Measurements from ENCODE around the gene GZMM. TPM values are rescaled to one million over a fixed set of nuclear protein-coding genes. Genes with fewer than 3 reads are reported as not detected.

Gene GZMM
- total RNA-seq, 1 experiment from 2014 or later, result not detected

- no peaks in the 10 kb centered on the region for H3K79me2 ChIP-seq (ENCODE audit: low read length)
- BruUV-seq (replicated peaks), result no TSS peak
- no peaks in the 10 kb centered on the region for H3F3A ChIP-seq (ENCODE audit: low read length, unreplicated experiment)
- no peak overlapping the region for H3K4me2 ChIP-seq (ENCODE audit: low read length)
- H2AFZ ChIP-seq (ENCODE audit: low read length), result no peak overlapping the region
- H3K9me2 ChIP-seq (replicated peaks; ENCODE audit: low read length), result no peaks in the 10 kb centered on the region
- POLR2A ChIA-PET (ENCODE audit: unreplicated experiment), result no interaction called here
- no peaks in the 10 kb centered on the region for H4K20me1 ChIP-seq (ENCODE audit: low read length)
- no peaks in the 10 kb centered on the region for H3K36me3 ChIP-seq (ENCODE audit: low read depth, low read length)
- no peaks in the 10 kb centered on the region for H3K27me3 ChIP-seq (ENCODE audit: low read length)
- CTCF ChIA-PET, result no interaction called here
- no peak overlapping the region for H3K9ac ChIP-seq (ENCODE audit: low read length)
- no peaks in the 10 kb centered on the region for H3K9me3 ChIP-seq (ENCODE audit: low read length)
- TF ChIP-seq EZH2phosphoT487 (IDR thresholded peaks at IDR 0.05; ENCODE audit: borderline replicate concordance, low read length) (no peak), EZH2 (IDR thresholded peaks at IDR 0.05; ENCODE audit: low read length, unreplicated experiment) (no peak), CTCF (conservative IDR thresholded peaks at IDR 0.05; ENCODE audit: low read depth, low read length) (no peak)
- no peak overlapping the region for H3K27ac ChIP-seq (ENCODE audit: low read length)
- no peak overlapping the region for H3K4me3 ChIP-seq (ENCODE audit: low read length)
- DNase-seq (no peak), ATAC-seq (no peak)
- H3K4me1 ChIP-seq (ENCODE audit: insufficient read depth, low read length), result no peaks in the 10 kb centered on the region
- intact Hi-C loops (cut with micrococcal nuclease), result no loop called here
These were observed 48.8 kb upstream of the GZMM start for GRCh38 chr19:495081-495401.

GRCh38 chr19:495402-496111 is 48.3 kb upstream of the GZMM start:
- BruUV-seq (replicated peaks), result no TSS peak
- H4K20me1 ChIP-seq (ENCODE audit: low read length), result no peaks in the 10 kb centered on the region
- no peaks in the 10 kb centered on the region for H3F3A ChIP-seq (ENCODE audit: low read length, unreplicated experiment)
- peak; percentile 46 for DNase-seq
- TF ChIP-seq CTCF (conservative IDR thresholded peaks at IDR 0.05; ENCODE audit: low read depth, low read length), result peak; percentile 69
- TF ChIP-seq EZH2phosphoT487 (IDR thresholded peaks at IDR 0.05; ENCODE audit: borderline replicate concordance, low read length), result no peak
- no peak overlapping the region for H3K9ac ChIP-seq (ENCODE audit: low read length)
- H3K27ac ChIP-seq (ENCODE audit: low read length), result no peak overlapping the region
- H2AFZ ChIP-seq (ENCODE audit: low read length), result no peak overlapping the region
- H3K79me2 ChIP-seq (ENCODE audit: low read length), result no peaks in the 10 kb centered on the region
- no peaks in the 10 kb centered on the region for H3K27me3 ChIP-seq (ENCODE audit: low read length)
- no peaks in the 10 kb centered on the region for H3K4me1 ChIP-seq (ENCODE audit: insufficient read depth, low read length)
- H3K4me2 ChIP-seq (ENCODE audit: low read length), result no peak overlapping the region
- no peaks in the 10 kb centered on the region for H3K36me3 ChIP-seq (ENCODE audit: low read depth, low read length)
- intact Hi-C loops (cut with micrococcal nuclease), result no loop called here
- POLR2A ChIA-PET (ENCODE audit: unreplicated experiment), result no interaction called here
- H3K9me2 ChIP-seq (replicated peaks; ENCODE audit: low read length), result no peaks in the 10 kb centered on the region
- ATAC-seq, result peak; percentile 42
- H3K9me3 ChIP-seq (ENCODE audit: low read length), result no peaks in the 10 kb centered on the region
- no peak overlapping the region for H3K4me3 ChIP-seq (ENCODE audit: low read length)
- CTCF ChIA-PET, result no interaction called here

- H3K9ac ChIP-seq (ENCODE audit: low read length), result no peak within 1 kb of the TSS
- ChIA-PET POLR2A (ENCODE audit: unreplicated experiment) (no interaction called here), CTCF (no interaction called here)
- no peak within 1 kb of the TSS for H3K27ac ChIP-seq (ENCODE audit: low read length)
- TF ChIP-seq EZH2phosphoT487 (IDR thresholded peaks at IDR 0.05; ENCODE audit: borderline replicate concordance, low read length) (no peak), EZH2 (IDR thresholded peaks at IDR 0.05; ENCODE audit: low read length, unreplicated experiment) (no peak), CTCF (conservative IDR thresholded peaks at IDR 0.05; ENCODE audit: low read depth, low read length) (no peak)
- DNase-seq (no peak), ATAC-seq (no peak)
- no peaks in the 10 kb centered on the region for H3K79me2 ChIP-seq (ENCODE audit: low read length)
- no peaks in the 10 kb centered on the region for H3K27me3 ChIP-seq (ENCODE audit: low read length)
- no peaks in the 10 kb centered on the region for H4K20me1 ChIP-seq (ENCODE audit: low read length)
- no peak within 1 kb of the TSS for H3K4me2 ChIP-seq (ENCODE audit: low read length)
- BruUV-seq (replicated peaks), result no TSS peak
- H3F3A ChIP-seq (ENCODE audit: low read length, unreplicated experiment), result no peaks in the 10 kb centered on the region
- no peaks in the 10 kb centered on the region for H3K4me1 ChIP-seq (ENCODE audit: insufficient read depth, low read length)
- no peaks in the 10 kb centered on the region for H3K36me3 ChIP-seq (ENCODE audit: low read depth, low read length)
- H3K9me2 ChIP-seq (replicated peaks; ENCODE audit: low read length), result no peaks in the 10 kb centered on the region
- no peaks in the 10 kb centered on the region for H3K9me3 ChIP-seq (ENCODE audit: low read length)
- intact Hi-C loops (cut with micrococcal nuclease), result no loop called here
- H3K4me3 ChIP-seq (ENCODE audit: low read length), result no peak within 1 kb of the TSS
- H2AFZ ChIP-seq (ENCODE audit: low read length), result no peak within 1 kb of the TSS
These were observed 47.7 kb upstream of the GZMM start, which contains the start of gene MADCAM1 for GRCh38 chr19:496112-496665. MADCAM1 (plus strand) TSS chr19:496486; CDS start chr19:496500, 14 bp downstream.

All from PC-3 (cell line).